Measurements from ENCODE around the gene LIN37.

GRCh38 chr19:35732540-35733179 lies 15.7 kb upstream of the LIN37 start:
- TF ChIP-seq, protein P1, sequence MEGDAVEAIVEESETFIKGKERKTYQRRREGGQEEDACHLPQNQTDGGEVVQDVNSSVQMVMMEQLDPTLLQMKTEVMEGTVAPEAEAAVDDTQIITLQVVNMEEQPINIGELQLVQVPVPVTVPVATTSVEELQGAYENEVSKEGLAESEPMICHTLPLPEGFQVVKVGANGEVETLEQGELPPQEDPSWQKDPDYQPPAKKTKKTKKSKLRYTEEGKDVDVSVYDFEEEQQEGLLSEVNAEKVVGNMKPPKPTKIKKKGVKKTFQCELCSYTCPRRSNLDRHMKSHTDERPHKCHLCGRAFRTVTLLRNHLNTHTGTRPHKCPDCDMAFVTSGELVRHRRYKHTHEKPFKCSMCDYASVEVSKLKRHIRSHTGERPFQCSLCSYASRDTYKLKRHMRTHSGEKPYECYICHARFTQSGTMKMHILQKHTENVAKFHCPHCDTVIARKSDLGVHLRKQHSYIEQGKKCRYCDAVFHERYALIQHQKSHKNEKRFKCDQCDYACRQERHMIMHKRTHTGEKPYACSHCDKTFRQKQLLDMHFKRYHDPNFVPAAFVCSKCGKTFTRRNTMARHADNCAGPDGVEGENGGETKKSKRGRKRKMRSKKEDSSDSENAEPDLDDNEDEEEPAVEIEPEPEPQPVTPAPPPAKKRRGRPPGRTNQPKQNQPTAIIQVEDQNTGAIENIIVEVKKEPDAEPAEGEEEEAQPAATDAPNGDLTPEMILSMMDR (IDR thresholded peaks at IDR 0.05) = no peak
- TF ChIP-seq EZH2 (IDR thresholded peaks at IDR 0.05) (no peak), EZH2phosphoT487 (IDR thresholded peaks at IDR 0.05) (no peak)
